T-helper 9 cell (primary cell): ENCODE results near the gene ENKD1.
"Not testable (repeated sequence)": the region's sequence is repeated elsewhere in the genome, so short reads cannot be mapped to it uniquely, and the experiment has no call there.

Source experiments
- DNase-seq: peaks from one replicate; pipeline ENCODE4 v3.0.0-alpha.2; 2020
- total RNA-seq, 2 donors: gene quantifications; one replicate each; lab custom pipeline; 2026; lab: John Stamatoyannopoulos, UW

Gene ENKD1
- total RNA-seq: 5.6 to 16.9 reads per million in 2 donors

- peak; percentile 75 for DNase-seq
These were observed at the start of gene ENKD1, which contains the start of gene C16orf86 for GRCh38 chr16:67666559-67667452. Gene ENKD1 (minus strand): TSS chr16:67666750. CDS start chr16:67666442, 308 bp downstream. Gene C16orf86 (plus strand): TSS chr16:67666814. CDS start chr16:67666971, 157 bp downstream.

- no peak for DNase-seq
These were observed 49.5 kb upstream of the ENKD1 start for GRCh38 chr16:67716097-67716496.

- DNase-seq: no peak
These were observed 48.0 kb upstream of the ENKD1 start for GRCh38 chr16:67714522-67714921.

- DNase-seq: no peak
These were observed 47.2 kb upstream of the ENKD1 start for GRCh38 chr16:67713647-67714273.

GRCh38 chr16:67710607-67711006 is 44.1 kb upstream of the ENKD1 start:
- DNase-seq: no peak

GRCh38 chr16:67709050-67709449 is 42.5 kb upstream of the ENKD1 start:
- no peak for DNase-seq

- DNase-seq: no peak
These were observed 41.8 kb upstream of the ENKD1 start for GRCh38 chr16:67708368-67708771.

- DNase-seq: no peak
These were observed 41.2 kb upstream of the ENKD1 start for GRCh38 chr16:67707790-67708189.

GRCh38 chr16:67707210-67707609 is 40.7 kb upstream of the ENKD1 start:
- DNase-seq: no peak

- no peak for DNase-seq
These were observed 37.6 kb upstream of the ENKD1 start for GRCh38 chr16:67704110-67704509.

GRCh38 chr16:67703626-67704025 is 37.1 kb upstream of the ENKD1 start:
- DNase-seq: no peak

- DNase-seq: no peak
These were observed 35.6 kb upstream of the ENKD1 start for GRCh38 chr16:67702130-67702529.

GRCh38 chr16:67701420-67701819 is 34.9 kb upstream of the ENKD1 start:
- no peak for DNase-seq

- no peak for DNase-seq
These were observed 32.7 kb upstream of the ENKD1 start for GRCh38 chr16:67699265-67699664.

GRCh38 chr16:67697422-67698185 is 31.1 kb upstream of the ENKD1 start:
- no peak for DNase-seq

- no peak for DNase-seq
These were observed 28.1 kb upstream of the ENKD1 start for GRCh38 chr16:67694611-67695010.

- DNase-seq: not testable (repeated sequence)
These were observed 27.2 kb upstream of the ENKD1 start for GRCh38 chr16:67693517-67694285.

- DNase-seq: no peak
These were observed 19.0 kb upstream of the ENKD1 start for GRCh38 chr16:67685388-67686112.

GRCh38 chr16:67683767-67684166 is 17.2 kb upstream of the ENKD1 start:
- no peak for DNase-seq

GRCh38 chr16:67679935-67680897 is 13.7 kb upstream of the ENKD1 start:
- DNase-seq: no peak
